ENCODE results near the gene NFATC2. TPM values are rescaled to one million over a fixed set of nuclear protein-coding genes. Genes with fewer than 3 reads are reported as not detected.

Gene NFATC2
- total and polyA plus RNA-seq, 2 experiments from 2014 or later = 0.52 to 0.59 TPM

DNA sequence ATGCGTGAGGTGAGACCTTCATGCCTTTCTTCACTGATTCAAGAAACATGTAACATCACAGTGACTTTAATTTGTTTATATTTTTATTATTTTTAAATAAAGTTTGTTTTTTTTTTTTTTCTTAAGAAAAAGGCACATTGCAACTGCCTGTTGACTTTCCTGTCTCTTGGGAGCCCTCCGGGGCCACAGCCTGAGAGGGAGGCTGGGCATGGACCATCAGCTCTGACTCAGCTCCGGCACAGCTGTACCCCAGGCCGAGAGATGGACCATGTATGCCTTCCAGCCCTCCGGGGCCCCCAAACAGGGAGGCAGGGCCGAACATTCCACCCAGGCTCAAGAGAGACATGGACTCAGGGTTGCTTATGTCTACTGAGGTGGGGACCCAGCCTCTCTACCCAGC lies 99.9 kb downstream of the NFATC2 start:
- Histone ChIP-seq H3K4me1 (ENCODE audit: insufficient read depth) (no peaks in the 10 kb centered on the region), H2AFZ (no peak overlapping the region), H3K36me3 (ENCODE audit: insufficient read depth) (no peaks in the 10 kb centered on the region), H3K4me3 (no peak overlapping the region), H3K27me3 (ENCODE audit: insufficient read depth) (no peaks in the 10 kb centered on the region), H3K9me2 (ENCODE audit: insufficient read depth) (peaks cover 15% of the 10 kb centered on the region; the same call in 1 of the 2 replicates), H4K20me1 (replicated peaks; ENCODE audit: insufficient read depth) (no peaks in the 10 kb centered on the region), H3F3A (replicated peaks; ENCODE audit: low read depth) (no peaks in the 10 kb centered on the region), H3K27ac (ENCODE audit: low read depth) (no peak overlapping the region), H3K79me2 (replicated peaks; ENCODE audit: insufficient read depth) (no peaks in the 10 kb centered on the region), H3K4me2 (no peak overlapping the region)
- Mint-ChIP-seq H3K36me3 (ENCODE audit: low read depth) (no peaks in the 10 kb centered on the region), H3K4me3 (no peak overlapping the region), H3K27me3 (ENCODE audit: insufficient read depth, low read depth, poor library complexity) (peaks cover 5% of the 10 kb centered on the region), H3K9me3 (no peaks in the 10 kb centered on the region), H3K4me1 (peaks cover 9% of the 10 kb centered on the region; the same call in 2 of the 3 replicates), H3K27ac (no peak overlapping the region)
- ATAC-seq (no peak), DNase-seq (ENCODE audit: low spot score) (no peak)
- TF ChIP-seq EZH2phosphoT487 (IDR thresholded peaks at IDR 0.05; ENCODE audit: unreplicated experiment) (no peak), STAT1 (IDR thresholded peaks at IDR 0.05; ENCODE audit: unreplicated experiment) (no peak), JUNB (IDR thresholded peaks at IDR 0.05; ENCODE audit: unreplicated experiment) (no peak)

GRCh38 chr20:51440589-51440988 lies 101.9 kb downstream of the NFATC2 start:
- no peak for TF ChIP-seq ZNF114 (CRISPR knock-in tag; IDR thresholded peaks at IDR 0.05)
- no peak for TF ChIP-seq CTCF (conservative IDR thresholded peaks at IDR 0.05; ENCODE audit: low read depth in 2 of 2)
- TF ChIP-seq ZNF331 (CRISPR knock-in tag; IDR thresholded peaks at IDR 0.05; ENCODE audit: low read depth) = no peak
- TF ChIP-seq ETS1 (IDR thresholded peaks at IDR 0.05) = no peak
- no peak for TF ChIP-seq STAT1 (IDR thresholded peaks at IDR 0.05; ENCODE audit: unreplicated experiment)
- no peak for TF ChIP-seq EZH2 (IDR thresholded peaks at IDR 0.05; ENCODE audit: low read depth, unreplicated experiment)
- no peak for TF ChIP-seq CREB1 (CRISPR knock-in tag; IDR thresholded peaks at IDR 0.05; ENCODE audit: low read depth)
- no peaks in the 10 kb centered on the region for H3F3A ChIP-seq (replicated peaks; ENCODE audit: low read depth)
- no peak overlapping the region for H3K27ac ChIP-seq (ENCODE audit: low read depth)
- no peaks in the 10 kb centered on the region; the same call in 1 of the 2 replicates for H3K4me1 ChIP-seq (ENCODE audit: insufficient read depth)
- Mint-ChIP-seq H3K27me3 (ENCODE audit: insufficient read depth, low read depth, poor library complexity) (peaks cover 5% of the 10 kb centered on the region), H3K36me3 (ENCODE audit: low read depth) (no peaks in the 10 kb centered on the region), H3K9me3 (no peaks in the 10 kb centered on the region), H3K4me3 (no peak overlapping the region), H3K4me1 (peaks cover 12% of the 10 kb centered on the region), H3K27ac (no peak overlapping the region)
- H3K36me3 ChIP-seq (ENCODE audit: insufficient read depth) = no peaks in the 10 kb centered on the region
- no peaks in the 10 kb centered on the region for H3K27me3 ChIP-seq (ENCODE audit: insufficient read depth)
- no peaks in the 10 kb centered on the region for H4K20me1 ChIP-seq (replicated peaks; ENCODE audit: insufficient read depth)
- peaks cover 15% of the 10 kb centered on the region; the same call in 1 of the 2 replicates for H3K9me2 ChIP-seq (ENCODE audit: insufficient read depth)
- H2AFZ ChIP-seq = no peak overlapping the region
- no peak overlapping the region for H3K4me2 ChIP-seq
- H3K79me2 ChIP-seq (replicated peaks; ENCODE audit: insufficient read depth) = no peaks in the 10 kb centered on the region
- no peak for ATAC-seq
- no peak overlapping the region for H3K4me3 ChIP-seq
- DNase-seq (ENCODE audit: low spot score) = no peak
